Keratinocyte (primary cell): Measurements from ENCODE around the gene BLOC1S6. TPM values are rescaled to one million over a fixed set of nuclear protein-coding genes. Genes with fewer than 3 reads are reported as not detected.

Source experiments
- DNase-seq: peaks from one replicate; pipeline ENCODE4 v3.0.0-alpha.2; 2011; ENCODE audit warnings: low read depth, missing footprints, low spot score
- FAIRE-seq: peaks from 2 replicates; lab custom pipeline; 2011; peaks lifted over from hg19 to GRCh38; lab: Jason Lieb, UNC
- H2AFZ ChIP-seq: 2 replicates; pipeline ENCODE4 v1.6.0; 2012; ENCODE audit warnings: low read length, control low read depth, inconsistent platforms; ENCODE audit not compliant: control insufficient read depth
- H3K27ac ChIP-seq: 2 replicates; pipeline ENCODE4 v1.5.1; 2011; ENCODE audit warnings: low read length; ENCODE audit not compliant: control insufficient read depth, insufficient read depth
- H3K27me3 ChIP-seq: 3 replicates; pipeline ENCODE4 v1.6.0; 2011; ENCODE audit warnings: low read length; ENCODE audit not compliant: control insufficient read depth, insufficient read depth; ENCODE audit errors: extremely low read depth
- H3K36me3 ChIP-seq, 2 experiments: 2 replicates in 1 of 2; 3 replicates in 1 of 2; pipeline ENCODE4 v1.5.1; 2011; ENCODE audit warnings: low read length in 2 of 2, mild to moderate bottlenecking in 1 of 2; ENCODE audit not compliant: control insufficient read depth in 2 of 2, insufficient read depth in 2 of 2; ENCODE audit errors: extremely low read depth in 1 of 2
- H3K4me1 ChIP-seq: 3 replicates; pipeline ENCODE4 v1.5.1; 2011; ENCODE audit warnings: low read length; ENCODE audit not compliant: control insufficient read depth, insufficient read depth; ENCODE audit errors: extremely low read depth
- H3K4me2 ChIP-seq: 3 replicates; pipeline ENCODE4 v1.6.0; 2011; ENCODE audit warnings: low read depth, low read length; ENCODE audit not compliant: control insufficient read depth, insufficient read depth; ENCODE audit errors: extremely low read depth
- H3K4me3 ChIP-seq, 3 experiments: fragments of 200-600 bp in 1 of 3; sonication (generic) in 1 of 3; 2 replicates in 2 of 3; 3 replicates in 1 of 3; pipeline ENCODE4 v1.5.1; 2011 to 2016; ENCODE audit warnings: low read length in 3 of 3, mild to moderate bottlenecking in 3 of 3, control low read depth in 2 of 3, inconsistent platforms in 1 of 3, low read depth in 1 of 3, mixed read lengths in 1 of 3, mixed run types in 1 of 3, moderate library complexity in 1 of 3; ENCODE audit not compliant: control insufficient read depth in 2 of 3, insufficient read depth in 2 of 3; ENCODE audit errors: extremely low read depth in 1 of 3
- H3K79me2 ChIP-seq: 2 replicates; pipeline ENCODE4 v1.6.0; 2012; ENCODE audit warnings: low read length; ENCODE audit not compliant: control insufficient read depth, insufficient read depth
- H3K9ac ChIP-seq: 3 replicates; pipeline ENCODE4 v1.6.0; 2011; ENCODE audit warnings: low read length; ENCODE audit not compliant: control insufficient read depth, insufficient read depth; ENCODE audit errors: extremely low read depth
- H3K9me1 ChIP-seq: 3 replicates; pipeline ENCODE4 v1.6.0; 2011; ENCODE audit warnings: low read length; ENCODE audit not compliant: control insufficient read depth, insufficient read depth; ENCODE audit errors: extremely low read depth
- H3K9me3 ChIP-seq: 2 replicates; pipeline ENCODE4 v1.5.1; 2012; ENCODE audit warnings: low read depth, low read length; ENCODE audit not compliant: control insufficient read depth
- H4K20me1 ChIP-seq: 3 replicates; pipeline ENCODE4 v1.6.0; 2011; ENCODE audit warnings: low read length; ENCODE audit not compliant: control insufficient read depth, insufficient read depth; ENCODE audit errors: extremely low read depth
- CTCF ChIP-seq, 3 experiments: IDR thresholded peaks in 1 of 3; conservative IDR thresholded peaks in 1 of 3; optimal IDR thresholded peaks in 1 of 3; 2 replicates in 2 of 3; 3 replicates in 1 of 3; pipeline versions ENCODE3 to v1.5.1; 2011; ENCODE audit warnings: low read length in 3 of 3, mild to moderate bottlenecking in 3 of 3, moderate library complexity in 2 of 3, control low read depth in 1 of 3, inconsistent platforms in 1 of 3; ENCODE audit not compliant: insufficient read depth in 2 of 3; ENCODE audit errors: extremely low read depth in 1 of 3
- EZH2 ChIP-seq: IDR thresholded peaks from one replicate; pipeline ENCODE4 v1.6.1; 2012; ENCODE audit warnings: inconsistent platforms, mild to moderate bottlenecking, low read length, moderate library complexity
- dilution Hi-C: fragments of 300-500 bp; cut with MboI; formaldehyde crosslinking; loops from one replicate; pipeline ENCODE4 v1.7.0; 2020; ENCODE audit warnings: low sequenced_read_pairs; ENCODE audit not compliant: extremely low pct_ligation_motif_present
- polyA plus RNA-seq, 5 experiments: library from polyadenylated mRNA; depleted of rRNA in 3 of 5; stranded (reverse) in 3 of 5; stranded (forward) in 1 of 5; unstranded in 1 of 5; fragments of >200 nt; gene quantifications; 1 replicate in 1 of 5; 2 replicates in 3 of 5; 3 replicates in 1 of 5; pipeline versions ENCODE4 v1.2.1 to v1.2.3, GENCODE V29; 2011 to 2012; ENCODE audit warnings: missing spikeins in 2 of 5, low read depth in 1 of 5, low replicate concordance in 1 of 5

The BLOC1S6 gene
- polyA plus RNA-seq, 1 donor (not counting 4 experiments of a cell fraction or from before 2014, with no cell fraction given): 15.5 TPM

- H3K4me2 ChIP-seq: no peak overlapping the region
Observed at GRCh38 chr15:45654749-45655148, 67.6 kb downstream of the BLOC1S6 start.

GRCh38 chr15:45657254-45657653 is 70.1 kb downstream of the BLOC1S6 start:
- H3K4me3 ChIP-seq: no peak overlapping the region
- dilution Hi-C loops: no loop called here
- no peak overlapping the region for H3K27ac ChIP-seq
- peaks cover 45% of the 10 kb centered on the region for H3K79me2 ChIP-seq
- no peaks in the 10 kb centered on the region for H3K27me3 ChIP-seq
- no peak overlapping the region for H2AFZ ChIP-seq
- H3K9me3 ChIP-seq: no peaks in the 10 kb centered on the region
- peaks cover 7% of the 10 kb centered on the region for H3K4me1 ChIP-seq
- H3K4me2 ChIP-seq: no peak overlapping the region
- H3K9me1 ChIP-seq: no peaks in the 10 kb centered on the region
- DNase-seq (no peak), FAIRE-seq (no peak)
- H3K9ac ChIP-seq: no peak overlapping the region
- peaks cover 4 to 10% of the 10 kb centered on the region in 2 experiments for H3K36me3 ChIP-seq
- H4K20me1 ChIP-seq: no peaks in the 10 kb centered on the region
- TF ChIP-seq EZH2 (no peak), CTCF (optimal IDR thresholded peaks at IDR 0.05 in 1 of 3, IDR thresholded peaks at IDR 0.05 in 1 of 3, conservative IDR thresholded peaks at IDR 0.05 in 1 of 3; ENCODE audit: extremely low read depth in 1 of 3, insufficient read depth in 2 of 3, low read length in 3 of 3) (no peak)

More at GRCh38 chr15:45654749-45655148, 67.6 kb downstream of the BLOC1S6 start:
- Histone ChIP-seq H3K9ac (no peak overlapping the region), H4K20me1 (no peaks in the 10 kb centered on the region), H3K9me1 (no peaks in the 10 kb centered on the region), H3K27me3 (no peaks in the 10 kb centered on the region), H2AFZ (no peak overlapping the region), H3K9me3 (no peaks in the 10 kb centered on the region), H3K4me3 (no peak overlapping the region), H3K4me1 (peaks cover under 1% of the 10 kb centered on the region), H3K36me3 (peaks cover 0 to 6% of the 10 kb centered on the region in 2 experiments), H3K79me2 (peaks cover 68% of the 10 kb centered on the region), H3K27ac (no peak overlapping the region)
- DNase-seq (no peak), FAIRE-seq (no peak)
- TF ChIP-seq CTCF (optimal IDR thresholded peaks at IDR 0.05 in 1 of 3, IDR thresholded peaks at IDR 0.05 in 1 of 3, conservative IDR thresholded peaks at IDR 0.05 in 1 of 3; ENCODE audit: extremely low read depth in 1 of 3, insufficient read depth in 2 of 3, low read length in 3 of 3) (no peak), EZH2 (no peak)
- dilution Hi-C loops: no loop called here
